ENCODE measurements around the gene APOL1. TPM values are rescaled to one million over a fixed set of nuclear protein-coding genes. Genes with fewer than 3 reads are reported as not detected.
"Not testable (repeated sequence)": the region's sequence is repeated elsewhere in the genome, so short reads cannot be mapped to it uniquely, and the experiment has no call there.

APOL1 gene
- total RNA-seq, 4 donors from 2014 or later: 19.0 to 48.8 (median 28.0) TPM

DNA sequence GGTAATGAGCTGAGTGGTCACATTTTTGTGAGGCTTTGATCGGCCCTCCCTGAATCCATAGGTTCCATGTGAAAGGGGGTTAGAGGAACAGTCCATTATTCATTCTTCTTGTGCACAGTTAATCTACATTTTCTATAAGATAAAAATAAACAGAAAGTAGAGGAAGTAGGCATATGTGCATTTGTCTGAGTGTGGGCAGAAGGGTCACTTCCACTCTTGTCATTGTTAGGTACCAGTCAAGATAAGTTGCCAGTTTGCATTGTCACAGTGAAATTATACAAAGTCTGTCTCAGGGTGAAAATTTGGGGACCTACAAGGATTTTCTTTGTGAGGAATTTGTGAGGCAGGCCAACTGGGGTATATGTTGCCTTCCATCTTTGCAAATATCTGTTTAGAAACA lies 46.7 kb upstream of the APOL1 start:
- Histone ChIP-seq H3K9me3 (no peaks in the 10 kb centered on the region), H3K4me1 (peaks cover 9 to 19% (median 15%) of the 10 kb centered on the region in 4 donors), H3K36me3 (no peaks in the 10 kb centered on the region), H3K4me3 (no peak overlapping the region), H3K27ac (replicated peaks in 1 of 4) (no peak overlapping the region), H3K27me3 (no peaks in the 10 kb centered on the region)
- intact Hi-C loops (cut with DNase I): no loop called here
- TF ChIP-seq POLR2AphosphoS5 (IDR thresholded peaks at IDR 0.05) (no peak), EP300 (IDR thresholded peaks at IDR 0.05) (no peak), POLR2A (IDR thresholded peaks at IDR 0.05; ENCODE audit: low read depth) (no peak)
- TF ChIP-seq, protein P1, sequence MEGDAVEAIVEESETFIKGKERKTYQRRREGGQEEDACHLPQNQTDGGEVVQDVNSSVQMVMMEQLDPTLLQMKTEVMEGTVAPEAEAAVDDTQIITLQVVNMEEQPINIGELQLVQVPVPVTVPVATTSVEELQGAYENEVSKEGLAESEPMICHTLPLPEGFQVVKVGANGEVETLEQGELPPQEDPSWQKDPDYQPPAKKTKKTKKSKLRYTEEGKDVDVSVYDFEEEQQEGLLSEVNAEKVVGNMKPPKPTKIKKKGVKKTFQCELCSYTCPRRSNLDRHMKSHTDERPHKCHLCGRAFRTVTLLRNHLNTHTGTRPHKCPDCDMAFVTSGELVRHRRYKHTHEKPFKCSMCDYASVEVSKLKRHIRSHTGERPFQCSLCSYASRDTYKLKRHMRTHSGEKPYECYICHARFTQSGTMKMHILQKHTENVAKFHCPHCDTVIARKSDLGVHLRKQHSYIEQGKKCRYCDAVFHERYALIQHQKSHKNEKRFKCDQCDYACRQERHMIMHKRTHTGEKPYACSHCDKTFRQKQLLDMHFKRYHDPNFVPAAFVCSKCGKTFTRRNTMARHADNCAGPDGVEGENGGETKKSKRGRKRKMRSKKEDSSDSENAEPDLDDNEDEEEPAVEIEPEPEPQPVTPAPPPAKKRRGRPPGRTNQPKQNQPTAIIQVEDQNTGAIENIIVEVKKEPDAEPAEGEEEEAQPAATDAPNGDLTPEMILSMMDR (IDR thresholded peaks at IDR 0.05): no peak
- DNase-seq (ENCODE audit: extremely low spot score): no peak
- WGBS: 92% methylated on average over 1 of the region's 1 CpG

DNA sequence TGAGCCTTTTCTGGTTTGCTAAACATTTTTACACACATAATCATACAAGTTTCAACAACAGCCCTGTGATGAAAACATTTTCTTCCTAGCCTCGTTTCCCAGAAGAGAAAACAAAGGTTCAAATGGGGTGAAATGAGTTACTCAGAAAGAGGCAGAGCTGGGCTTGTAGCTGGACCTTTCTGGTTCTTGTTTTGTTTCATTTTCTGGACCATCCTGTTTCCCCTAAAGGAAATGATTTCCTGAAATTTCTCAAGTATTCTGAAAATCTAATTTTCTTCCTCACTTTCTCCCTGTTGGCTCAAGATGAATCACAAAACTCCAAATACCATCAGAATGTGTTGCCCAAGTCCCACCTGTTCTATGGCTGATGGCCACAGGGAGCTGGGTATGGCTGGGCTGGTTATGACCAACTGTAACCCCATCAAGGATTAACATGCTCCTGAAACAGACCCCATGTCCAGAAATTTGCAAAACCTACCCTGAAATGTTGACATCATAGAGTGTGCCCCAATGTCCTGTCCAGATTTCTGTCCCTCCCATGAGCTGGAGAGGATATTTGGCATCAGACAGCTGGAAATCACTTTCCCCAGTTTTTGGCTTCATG lies 44.7 kb upstream of the APOL1 start:
- H3K27ac ChIP-seq (replicated peaks in 1 of 4): peak overlapping the region in 1 of 4 donors; percentile 11
- peaks cover 0 to 3% (median 0%) of the 10 kb centered on the region in 4 donors for H3K27me3 ChIP-seq
- no peak for DNase-seq (ENCODE audit: extremely low spot score)
- no peaks in the 10 kb centered on the region for H3K9me3 ChIP-seq
- H3K4me1 ChIP-seq: peaks cover 0 to 5% (median 4%) of the 10 kb centered on the region in 4 donors
- WGBS: 25% methylated on average over 1 of the region's 1 CpG
- intact Hi-C loops (cut with DNase I): no loop called here
- no peak overlapping the region for H3K4me3 ChIP-seq
- TF ChIP-seq POLR2A (IDR thresholded peaks at IDR 0.05; ENCODE audit: low read depth) (no peak), POLR2AphosphoS5 (IDR thresholded peaks at IDR 0.05) (no peak), EP300 (IDR thresholded peaks at IDR 0.05) (no peak)
- TF ChIP-seq, protein P1 (IDR thresholded peaks at IDR 0.05): no peak
- H3K36me3 ChIP-seq: no peaks in the 10 kb centered on the region

DNA sequence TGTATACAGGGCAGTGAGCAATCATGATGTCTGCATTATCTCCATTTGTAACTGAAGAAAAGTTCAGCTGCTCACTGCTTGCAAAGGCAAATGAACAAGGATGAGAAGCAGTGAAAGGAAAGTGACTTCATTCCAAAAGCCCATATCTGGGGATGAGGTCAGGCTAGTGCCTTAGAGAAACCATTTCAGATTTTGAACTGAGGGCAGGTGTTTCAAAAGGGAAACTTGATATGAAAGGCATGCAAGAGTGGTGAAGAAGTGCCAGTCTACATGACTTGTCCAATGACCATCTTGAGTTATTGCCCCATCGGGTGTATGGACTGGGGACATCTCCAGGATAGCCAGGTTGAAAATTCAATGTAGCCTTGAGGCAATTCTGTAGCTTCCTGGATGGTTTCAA lies 44.0 kb upstream of the APOL1 start:
- no peak for DNase-seq (ENCODE audit: extremely low spot score)
- H3K4me1 ChIP-seq: peaks cover 0 to 5% (median 4%) of the 10 kb centered on the region in 4 donors
- H3K27ac ChIP-seq (replicated peaks in 1 of 4): no peak overlapping the region
- no peaks in the 10 kb centered on the region for H3K9me3 ChIP-seq
- H3K36me3 ChIP-seq: no peaks in the 10 kb centered on the region
- H3K4me3 ChIP-seq: no peak overlapping the region
- TF ChIP-seq POLR2AphosphoS5 (IDR thresholded peaks at IDR 0.05): no peak
- TF ChIP-seq, protein P1 (IDR thresholded peaks at IDR 0.05): no peak
- TF ChIP-seq EP300 (IDR thresholded peaks at IDR 0.05): no peak
- no peak for TF ChIP-seq POLR2A (IDR thresholded peaks at IDR 0.05; ENCODE audit: low read depth)
- WGBS: 90% methylated on average over 1 of the region's 1 CpG
- intact Hi-C loops (cut with DNase I): no loop called here
- peaks cover 0 to 3% (median 0%) of the 10 kb centered on the region in 4 donors for H3K27me3 ChIP-seq

DNA sequence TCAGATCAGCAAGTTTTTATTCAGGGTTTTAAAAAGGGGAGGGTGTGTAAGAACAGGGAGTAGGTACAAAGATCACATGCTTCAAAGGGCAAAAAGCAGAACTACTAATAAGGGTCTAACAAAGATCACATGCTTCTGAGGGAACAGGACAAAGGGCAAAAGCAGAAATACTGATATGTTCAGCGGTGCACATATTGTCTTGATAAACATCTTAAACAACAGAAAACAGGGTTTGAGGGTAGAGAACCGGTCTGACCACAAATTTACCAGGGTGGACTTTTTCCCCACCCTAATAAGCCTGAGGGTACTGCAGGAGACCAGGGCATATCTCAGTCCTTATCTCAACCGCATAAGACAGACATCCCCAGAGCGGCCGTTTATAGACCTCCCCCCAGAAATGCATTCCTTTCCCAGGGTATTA lies 43.4 kb upstream of the APOL1 start:
- H3K36me3 ChIP-seq; H3K9me3 ChIP-seq; H3K27me3 ChIP-seq; DNase-seq (ENCODE audit: extremely low spot score); H3K4me3 ChIP-seq; H3K27ac ChIP-seq (replicated peaks in 1 of 4); H3K4me1 ChIP-seq; intact Hi-C loops (cut with DNase I): not testable (repeated sequence)
- 82% methylated on average over 5 of the region's 5 CpGs for WGBS

DNA sequence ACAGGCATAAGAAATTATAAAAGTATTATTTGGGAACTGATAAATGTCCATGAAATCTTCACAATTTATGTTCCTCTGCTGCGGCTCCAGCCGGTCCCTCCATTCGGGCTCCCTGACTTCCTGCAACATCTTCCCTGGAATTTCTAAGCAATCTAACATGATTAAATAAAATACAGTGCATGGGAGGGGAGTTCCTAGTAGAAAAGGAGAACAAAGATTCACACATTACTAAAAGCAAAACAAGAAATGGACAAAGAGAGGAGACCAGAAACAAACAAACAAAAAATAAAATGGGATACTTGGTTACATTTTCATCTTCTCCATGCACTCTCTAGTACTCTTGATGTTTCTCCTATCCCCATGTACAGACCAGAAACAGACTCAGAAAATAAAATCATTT lies 42.7 kb upstream of the APOL1 start:
- H3K27me3 ChIP-seq: peaks cover 0 to 3% (median 0%) of the 10 kb centered on the region in 4 donors
- TF ChIP-seq POLR2A (IDR thresholded peaks at IDR 0.05; ENCODE audit: low read depth): no peak
- TF ChIP-seq POLR2AphosphoS5 (IDR thresholded peaks at IDR 0.05): no peak
- TF ChIP-seq, protein P1 (IDR thresholded peaks at IDR 0.05): no peak
- no peak for TF ChIP-seq EP300 (IDR thresholded peaks at IDR 0.05)
- H3K4me1 ChIP-seq: peaks cover 0 to 5% (median 4%) of the 10 kb centered on the region in 4 donors
- DNase-seq (ENCODE audit: extremely low spot score): no peak
- no peaks in the 10 kb centered on the region for H3K9me3 ChIP-seq
- no peaks in the 10 kb centered on the region for H3K36me3 ChIP-seq
- H3K4me3 ChIP-seq: no peak overlapping the region
- intact Hi-C loops (cut with DNase I): no loop called here
- 93% methylated on average over 3 of the region's 3 CpGs for WGBS
- H3K27ac ChIP-seq (replicated peaks in 1 of 4): no peak overlapping the region
